HEK293 (cell line): ENCODE measurements around the gene ETV1.

Experiments
- CTCF ChIA-PET: fragments of 350-600 bp; formaldehyde crosslinking; extraction: SDS; loops from one replicate; lab custom pipeline; 2021; ENCODE audit warnings: antibody characterized with exemption; lab: Yijun Ruan, JAX
- POLR2A ChIA-PET: fragments of 300-600 bp; formaldehyde crosslinking; extraction: SDS; loops from one replicate; lab custom pipeline; 2020; ENCODE audit warnings: antibody characterized with exemption, inconsistent platforms; lab: Yijun Ruan, JAX
- H3K27ac ChIP-seq: fragments of 200-500 bp; sonication (Bioruptor generic); 2 replicates; pipeline ENCODE4 v1.5.1; 2014; ENCODE audit warnings: low read depth, low read length, control low read depth, inconsistent platforms; ENCODE audit errors: extremely low read depth
- H3K36me3 ChIP-seq, 2 experiments: fragments of 200-500 bp in 1 of 2; sonication (Bioruptor generic) in 1 of 2; 1 replicate in 1 of 2; 2 replicates in 1 of 2; pipeline ENCODE4 v1.5.1; 2014 to 2017; ENCODE audit warnings: inconsistent platforms in 2 of 2, low read length in 2 of 2; ENCODE audit not compliant: control insufficient read depth in 2 of 2, insufficient read depth in 1 of 2
- H3K4me1 ChIP-seq: fragments of 200-500 bp; sonication (Bioruptor generic); 2 replicates; pipeline ENCODE4 v1.5.1; 2014; ENCODE audit warnings: mild to moderate bottlenecking, low read length, inconsistent platforms; ENCODE audit not compliant: control insufficient read depth, insufficient read depth
- H3K4me3 ChIP-seq: 2 replicates; pipeline ENCODE4 v1.5.1; 2011; ENCODE audit warnings: low read depth, mild to moderate bottlenecking, control low read depth, low read length, moderate library complexity
- H3K9me3 ChIP-seq: fragments of 200-500 bp; sonication (Bioruptor generic); 2 replicates; pipeline ENCODE4 v1.5.1; 2014; ENCODE audit warnings: low read depth, low read length, inconsistent platforms; ENCODE audit not compliant: control insufficient read depth, insufficient read depth
- HOXA7 ChIP-seq: sonication (generic); formaldehyde crosslinking; IDR thresholded peaks from 2 replicates; pipeline ENCODE4 v1.8.1; 2022; ENCODE audit warnings: missing genetic modification reagents, borderline replicate concordance
- HOXC10 ChIP-seq: sonication (generic); formaldehyde crosslinking; IDR thresholded peaks from 2 replicates; pipeline ENCODE4 v1.8.1; 2023; ENCODE audit warnings: mild to moderate bottlenecking, missing genetic modification reagents
- KLF9 ChIP-seq: fragments of 450-650 bp; formaldehyde crosslinking; IDR thresholded peaks from 2 replicates; pipeline ENCODE4 v1.5.1; 2016; ENCODE audit warnings: missing biosample characterization, missing genetic modification characterization, low read depth
- PRDM10 ChIP-seq: fragments of 450-650 bp; formaldehyde crosslinking; IDR thresholded peaks from 2 replicates; pipeline ENCODE4 v1.5.1; 2016; ENCODE audit warnings: missing biosample characterization, missing genetic modification characterization
- SCRT2 ChIP-seq: fragments of 450-650 bp; formaldehyde crosslinking; IDR thresholded peaks from 2 replicates; pipeline ENCODE4 v1.5.1; 2016; ENCODE audit warnings: missing biosample characterization, missing genetic modification characterization
- YY1 ChIP-seq: fragments of 450-650 bp; formaldehyde crosslinking; IDR thresholded peaks from 2 replicates; pipeline ENCODE4 v1.5.1; 2018; ENCODE audit warnings: missing biosample characterization, missing genetic modification characterization
- YY2 ChIP-seq: fragments of 450-650 bp; formaldehyde crosslinking; IDR thresholded peaks from 2 replicates; pipeline ENCODE4 v1.5.1; 2016; ENCODE audit warnings: missing biosample characterization, missing genetic modification characterization
- ZBTB10 ChIP-seq: fragments of 450-650 bp; formaldehyde crosslinking; IDR thresholded peaks from 2 replicates; pipeline ENCODE4 v1.5.1; 2016; ENCODE audit warnings: missing biosample characterization, missing genetic modification characterization
- ZBTB20 ChIP-seq: fragments of 450-650 bp; formaldehyde crosslinking; IDR thresholded peaks from 2 replicates; pipeline ENCODE4 v1.5.1; 2016; ENCODE audit warnings: missing biosample characterization, missing genetic modification characterization
- ZEB2 ChIP-seq: fragments of 450-650 bp; formaldehyde crosslinking; IDR thresholded peaks from 2 replicates; pipeline ENCODE4 v1.5.1; 2016; ENCODE audit warnings: missing biosample characterization, missing genetic modification characterization
- ZFP69B ChIP-seq: fragments of 450-650 bp; formaldehyde crosslinking; IDR thresholded peaks from 2 replicates; pipeline ENCODE4 v1.5.1; 2016; ENCODE audit warnings: missing biosample characterization, missing genetic modification characterization
- ZIC2 ChIP-seq: fragments of 450-650 bp; formaldehyde crosslinking; IDR thresholded peaks from 2 replicates; pipeline ENCODE4 v1.5.1; 2016; ENCODE audit warnings: missing biosample characterization, missing genetic modification characterization
- ZNF114 ChIP-seq: fragments of 450-650 bp; formaldehyde crosslinking; IDR thresholded peaks from 2 replicates; pipeline ENCODE4 v1.5.0; 2017; ENCODE audit warnings: missing biosample characterization, missing genetic modification characterization
- ZNF292 ChIP-seq: fragments of 450-650 bp; formaldehyde crosslinking; IDR thresholded peaks from 2 replicates; pipeline ENCODE4 v1.5.1; 2016; ENCODE audit warnings: low read depth, missing biosample characterization, missing genetic modification characterization, borderline replicate concordance
- ZNF544 ChIP-seq: fragments of 450-650 bp; formaldehyde crosslinking; IDR thresholded peaks from 2 replicates; pipeline ENCODE4 v1.5.0; 2017; ENCODE audit warnings: missing biosample characterization, missing genetic modification characterization
- ZNF548 ChIP-seq: fragments of 450-650 bp; formaldehyde crosslinking; IDR thresholded peaks from 2 replicates; pipeline ENCODE4 v1.5.1; 2016; ENCODE audit warnings: missing biosample characterization, missing genetic modification characterization
- ZNF585B ChIP-seq: fragments of 450-650 bp; formaldehyde crosslinking; IDR thresholded peaks from 2 replicates; pipeline ENCODE4 v1.5.1; 2016; ENCODE audit warnings: missing biosample characterization, missing genetic modification characterization
- ZNF626 ChIP-seq: fragments of 450-650 bp; sonication (Bioruptor Pico); formaldehyde crosslinking; IDR thresholded peaks from 2 replicates; pipeline ENCODE4 v1.5.1; 2018; ENCODE audit warnings: missing biosample characterization, missing genetic modification characterization, inconsistent platforms
- ZNF837 ChIP-seq: fragments of 450-650 bp; formaldehyde crosslinking; IDR thresholded peaks from 2 replicates; pipeline ENCODE4 v1.5.1; 2016; ENCODE audit warnings: missing biosample characterization, missing genetic modification characterization
- TF ChIP-seq, protein P1 (sequence below): fragments of 450-650 bp; formaldehyde crosslinking; IDR thresholded peaks from 2 replicates; pipeline ENCODE4 v1.5.1; 2016; ENCODE audit warnings: missing biosample characterization, missing genetic modification characterization

Gene ETV1

DNA sequence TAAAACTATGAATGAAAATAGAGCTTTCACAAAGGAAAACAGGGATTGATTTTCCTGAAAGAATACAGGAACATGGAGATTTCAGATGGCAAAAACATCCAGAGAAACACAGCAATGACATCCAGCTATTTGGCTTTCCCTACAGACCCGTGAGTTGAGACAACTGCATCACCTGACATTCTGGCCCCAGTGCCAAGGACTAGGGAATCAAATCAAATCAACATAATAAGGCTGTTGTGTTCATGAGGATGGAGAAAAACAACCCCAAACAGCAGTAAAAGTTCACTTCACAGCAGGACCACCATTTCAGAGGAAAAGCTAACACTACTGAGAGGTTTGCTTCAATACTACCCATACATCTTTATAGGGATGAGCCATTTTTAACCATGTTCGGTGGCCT is 25.5 kb downstream of the ETV1 start (continued):
- TF ChIP-seq PRDM10 (tag by site-specific recombination): no peak
- TF ChIP-seq, protein P1, sequence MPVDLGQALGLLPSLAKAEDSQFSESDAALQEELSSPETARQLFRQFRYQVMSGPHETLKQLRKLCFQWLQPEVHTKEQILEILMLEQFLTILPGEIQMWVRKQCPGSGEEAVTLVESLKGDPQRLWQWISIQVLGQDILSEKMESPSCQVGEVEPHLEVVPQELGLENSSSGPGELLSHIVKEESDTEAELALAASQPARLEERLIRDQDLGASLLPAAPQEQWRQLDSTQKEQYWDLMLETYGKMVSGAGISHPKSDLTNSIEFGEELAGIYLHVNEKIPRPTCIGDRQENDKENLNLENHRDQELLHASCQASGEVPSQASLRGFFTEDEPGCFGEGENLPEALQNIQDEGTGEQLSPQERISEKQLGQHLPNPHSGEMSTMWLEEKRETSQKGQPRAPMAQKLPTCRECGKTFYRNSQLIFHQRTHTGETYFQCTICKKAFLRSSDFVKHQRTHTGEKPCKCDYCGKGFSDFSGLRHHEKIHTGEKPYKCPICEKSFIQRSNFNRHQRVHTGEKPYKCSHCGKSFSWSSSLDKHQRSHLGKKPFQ (tag by site-specific recombination): no peak
- TF ChIP-seq YY2 (tag by site-specific recombination): no peak
- no peak for TF ChIP-seq HOXA7 (CRISPR knock-in tag)
- no peak for TF ChIP-seq ZNF544 (tag by site-specific recombination)
- no peak for TF ChIP-seq ZBTB20
- TF ChIP-seq HOXC10 (CRISPR knock-in tag): no peak

DNA sequence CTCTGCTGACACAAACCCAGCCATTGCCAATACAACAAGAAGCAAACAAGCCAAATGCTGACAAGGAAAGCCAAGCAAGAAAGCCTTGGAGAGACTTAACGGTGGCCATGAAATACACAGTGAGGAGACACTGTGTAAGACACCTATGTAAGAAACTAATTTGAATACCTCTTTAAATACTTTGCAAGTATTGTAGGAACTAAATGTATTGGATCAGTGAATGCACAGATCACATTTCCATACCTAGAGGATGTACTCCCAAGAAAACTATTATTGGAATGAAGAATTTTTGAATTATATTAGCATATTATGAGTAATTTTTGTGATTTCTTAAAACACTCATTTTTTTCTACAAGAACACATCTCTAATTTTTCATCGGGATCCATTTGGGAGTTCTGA is 34.0 kb downstream of the ETV1 start:
- CTCF ChIA-PET: interaction anchor here (1.2 kb wide), 1 partner anchor 9 kb away, joined by 3 read pairs; no protein-coding TSS in a partner anchor
- no peak overlapping the region for H3K27ac ChIP-seq

More for the DNA sequence above, 34.0 kb downstream of the ETV1 start:
- Histone ChIP-seq H3K4me1 (no peaks in the 10 kb centered on the region), H3K9me3 (no peaks in the 10 kb centered on the region), H3K4me3 (no peak overlapping the region), H3K36me3 (no peaks in the 10 kb centered on the region)
- POLR2A ChIA-PET: no interaction called here
- TF ChIP-seq KLF9 (tag by site-specific recombination) (no peak), ZNF114 (tag by site-specific recombination) (no peak), YY1 (tag by site-specific recombination) (no peak), ZBTB10 (tag by site-specific recombination) (no peak), ZIC2 (no peak), SCRT2 (tag by site-specific recombination) (no peak), ZNF626 (tag by site-specific recombination) (no peak), ZEB2 (tag by site-specific recombination) (no peak), ZNF837 (tag by site-specific recombination) (no peak), PRDM10 (tag by site-specific recombination) (no peak), ZFP69B (tag by site-specific recombination) (no peak), ZNF292 (no peak), ZNF548 (tag by site-specific recombination) (no peak), ZNF585B (tag by site-specific recombination) (no peak)
